ENCODE data around the gene FAM20C.
"Not testable (repeated sequence)": the region's sequence is repeated elsewhere in the genome, so short reads cannot be mapped to it uniquely, and the experiment has no call there.

Gene FAM20C

DNA sequence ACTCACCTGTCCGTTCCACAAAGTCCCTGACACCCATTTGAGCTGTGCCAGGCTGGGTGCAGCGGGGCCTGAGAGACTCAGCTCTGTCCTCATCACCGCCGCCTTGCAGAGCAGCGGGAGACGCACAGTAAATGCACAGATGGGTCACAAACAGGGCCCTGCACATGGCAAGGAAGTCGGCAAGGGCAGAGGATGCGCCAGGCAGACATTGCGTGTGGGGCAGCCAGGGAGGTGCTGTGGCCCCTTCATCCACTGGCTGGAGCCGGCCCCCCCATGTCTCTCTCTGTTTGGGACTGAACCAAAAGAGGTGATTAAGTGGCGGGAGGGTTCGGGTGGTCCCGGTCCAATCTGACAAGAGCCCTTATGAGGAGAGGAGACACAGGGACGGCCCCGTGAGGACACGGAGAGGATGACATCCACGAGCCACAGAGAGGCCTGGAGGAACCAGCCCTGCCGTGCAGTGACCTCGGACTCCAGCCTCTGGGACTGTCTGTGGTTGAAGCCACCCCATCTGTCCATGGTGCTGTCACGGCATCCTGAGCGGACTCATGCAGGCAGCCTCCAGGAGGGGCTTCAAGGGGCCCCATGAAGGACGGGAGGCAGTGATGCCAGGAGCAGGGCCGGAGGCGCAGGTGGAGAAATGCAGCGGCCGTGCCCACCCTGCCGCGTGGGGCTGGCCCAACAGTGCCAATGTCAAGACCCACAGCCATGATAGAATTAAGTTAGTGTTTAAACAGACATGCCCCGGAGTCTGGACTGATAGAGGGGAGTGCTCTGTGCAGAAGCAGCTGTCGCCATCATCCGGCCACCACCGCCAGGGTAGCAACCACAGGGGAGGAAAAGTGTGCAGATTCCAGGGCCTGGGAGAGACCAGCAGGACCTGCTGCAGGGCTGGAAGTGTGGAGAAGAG, 69.2 kb downstream of the FAM20C start:
- DNase-seq, result no peak

DNA sequence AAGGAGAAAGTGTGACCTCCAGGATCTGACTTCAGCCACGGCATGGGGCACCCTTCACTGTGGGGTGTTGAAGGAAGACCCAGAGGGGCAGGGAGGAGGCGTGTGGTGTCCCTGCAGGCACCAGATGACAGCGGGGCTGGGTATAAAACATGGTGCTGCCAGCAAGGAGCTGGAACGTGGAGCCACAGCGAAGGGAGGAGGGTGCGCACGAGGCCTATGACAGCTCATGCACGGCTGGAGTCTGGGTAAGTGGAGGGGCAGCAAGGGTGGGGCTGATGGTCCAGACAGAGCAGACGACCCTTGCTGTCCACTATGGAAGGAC, 69.8 kb downstream of the FAM20C start:
- DNase-seq, result no peak

DNA sequence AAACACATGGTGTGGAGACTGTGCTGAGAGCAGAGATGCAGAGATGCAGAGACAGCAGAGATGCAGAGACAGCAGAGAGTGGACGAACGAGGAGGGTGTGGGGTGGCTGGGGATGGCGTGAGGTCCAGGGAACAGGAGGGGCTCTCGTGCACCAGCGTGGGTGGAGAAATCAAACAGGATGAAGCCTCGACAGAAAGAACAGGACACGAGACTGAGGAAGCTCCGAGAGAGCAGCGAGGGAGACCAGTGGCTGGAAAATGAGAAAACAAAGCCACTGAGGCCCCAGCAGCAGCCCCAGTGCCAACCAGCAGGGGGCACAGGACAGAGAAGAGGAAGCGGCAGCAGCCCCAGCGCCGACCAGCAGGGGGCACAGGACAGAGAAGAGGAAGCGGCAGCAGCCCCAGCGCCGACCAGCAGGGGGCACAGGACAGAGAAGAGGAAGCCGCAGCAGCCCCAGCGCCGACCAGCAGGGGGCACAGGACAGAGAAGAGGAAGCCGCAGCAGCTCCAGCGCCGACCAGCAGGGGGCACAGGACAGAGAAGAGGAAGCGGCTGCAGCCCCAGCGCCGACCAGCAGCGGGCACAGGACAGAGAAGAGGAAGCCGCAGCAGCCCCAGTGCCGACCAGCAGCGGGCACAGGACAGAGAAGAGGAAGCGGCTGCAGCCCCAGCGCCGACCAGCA, 70.4 kb downstream of the FAM20C start:
- DNase-seq, result not testable (repeated sequence)

DNA sequence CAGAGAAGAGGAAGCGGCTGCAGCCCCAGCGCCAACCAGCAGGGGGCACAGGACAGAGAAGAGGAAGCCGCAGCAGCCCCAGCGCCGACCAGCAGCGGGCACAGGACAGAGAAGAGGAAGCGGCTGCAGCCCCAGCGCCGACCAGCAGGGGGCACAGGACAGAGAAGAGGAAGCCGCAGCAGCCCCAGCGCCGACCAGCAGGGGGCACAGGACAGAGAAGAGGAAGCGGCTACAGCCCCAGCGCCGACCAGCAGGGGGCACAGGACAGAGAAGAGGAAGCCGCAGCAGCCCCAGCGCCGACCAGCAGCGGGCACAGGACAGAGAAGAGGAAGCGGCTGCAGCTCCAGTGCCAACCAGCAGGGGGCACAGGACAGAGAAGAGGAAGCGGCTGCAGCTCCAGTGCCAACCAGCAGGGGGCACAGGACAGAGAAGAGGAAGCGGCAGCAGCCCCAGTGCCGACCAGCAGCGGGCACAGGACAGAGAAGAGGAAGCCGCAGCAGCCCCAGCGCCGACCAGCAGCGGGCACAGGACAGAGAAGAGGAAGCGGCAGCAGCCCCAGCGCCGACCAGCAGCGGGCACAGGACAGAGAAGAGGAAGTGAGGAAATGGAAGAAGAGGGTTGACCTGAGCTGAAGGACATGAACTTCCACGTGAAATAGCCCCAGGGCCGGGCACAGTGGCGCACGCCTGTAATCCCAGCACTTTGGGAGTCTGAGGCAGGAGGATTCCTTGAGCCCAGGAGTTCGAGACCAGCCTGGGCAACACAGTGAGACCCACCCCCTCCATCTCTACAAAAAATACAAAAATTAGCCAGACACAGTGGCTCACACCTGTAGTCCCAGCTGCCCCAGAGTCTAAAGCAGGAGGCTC, 71.3 kb downstream of the FAM20C start:
- DNase-seq, result not testable (repeated sequence)

DNA sequence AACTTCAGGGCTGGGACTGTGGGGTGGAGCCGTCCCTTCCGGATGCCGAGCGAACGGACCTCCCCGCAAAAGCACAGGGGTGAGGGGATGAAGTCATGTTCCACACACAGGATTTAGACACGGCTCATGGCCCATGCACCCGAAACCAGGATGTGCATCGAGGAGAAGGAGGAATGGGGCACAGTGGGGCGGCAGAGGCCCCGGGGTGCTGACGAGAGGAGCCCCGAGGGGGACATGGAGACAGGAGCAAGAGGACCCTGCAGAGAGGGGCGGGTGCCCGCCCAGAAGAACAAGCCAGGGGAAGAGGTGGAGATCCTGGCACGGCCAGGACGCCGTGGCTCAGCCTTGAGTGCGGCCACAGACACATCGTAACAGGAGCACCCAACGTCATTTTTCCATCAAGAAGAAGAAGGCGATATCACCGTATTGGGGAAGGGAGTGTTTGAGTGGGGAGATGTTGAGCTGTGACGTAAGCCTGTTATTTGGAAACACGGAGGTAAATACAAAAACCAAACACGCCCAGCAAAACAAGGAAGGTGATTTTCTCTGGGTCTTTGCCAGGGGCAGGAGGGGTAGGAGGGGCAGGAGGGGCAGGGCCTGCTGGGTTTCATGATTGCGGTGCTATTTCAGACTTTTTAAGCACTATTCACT, 72.3 kb downstream of the FAM20C start:
- no peak for DNase-seq

DNA sequence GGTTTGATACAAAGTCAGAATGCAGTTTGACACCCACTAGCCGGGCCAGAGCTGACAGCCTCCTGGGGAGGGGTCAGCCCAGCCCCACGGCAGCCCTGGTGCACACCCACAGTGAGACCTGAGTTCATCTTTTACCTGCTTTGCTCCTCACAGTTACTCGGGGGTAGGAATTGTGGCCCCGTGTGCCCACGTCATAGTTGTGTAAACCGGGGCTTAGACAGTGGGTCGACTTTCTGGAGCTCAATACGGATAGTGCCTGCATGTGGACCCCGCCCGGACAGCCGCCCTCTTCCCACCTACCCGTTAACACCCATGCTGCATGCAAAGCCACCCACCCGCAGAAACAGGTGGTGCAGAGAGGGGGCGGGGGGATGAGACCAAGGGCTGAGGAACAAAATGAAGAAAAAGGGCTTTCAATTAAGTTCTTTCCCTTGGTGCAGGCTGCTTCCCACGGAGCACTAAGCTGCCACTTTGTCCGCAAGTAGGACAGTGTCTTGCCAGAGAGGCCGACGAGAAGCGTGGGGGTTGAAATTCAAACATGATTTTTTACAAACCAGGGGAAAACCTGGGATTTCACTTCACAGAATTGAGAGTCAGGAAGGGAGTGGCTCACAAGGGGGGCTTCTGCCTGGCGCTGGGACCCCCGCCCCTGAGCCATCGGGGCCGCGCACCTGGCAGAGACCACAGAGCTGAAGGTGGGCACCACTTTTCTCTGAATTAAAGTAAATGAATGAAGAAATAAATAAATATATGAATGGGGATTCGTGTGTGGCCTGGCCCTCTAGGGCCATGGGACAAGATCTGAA, 73.0 kb downstream of the FAM20C start:
- no peak for DNase-seq

DNA sequence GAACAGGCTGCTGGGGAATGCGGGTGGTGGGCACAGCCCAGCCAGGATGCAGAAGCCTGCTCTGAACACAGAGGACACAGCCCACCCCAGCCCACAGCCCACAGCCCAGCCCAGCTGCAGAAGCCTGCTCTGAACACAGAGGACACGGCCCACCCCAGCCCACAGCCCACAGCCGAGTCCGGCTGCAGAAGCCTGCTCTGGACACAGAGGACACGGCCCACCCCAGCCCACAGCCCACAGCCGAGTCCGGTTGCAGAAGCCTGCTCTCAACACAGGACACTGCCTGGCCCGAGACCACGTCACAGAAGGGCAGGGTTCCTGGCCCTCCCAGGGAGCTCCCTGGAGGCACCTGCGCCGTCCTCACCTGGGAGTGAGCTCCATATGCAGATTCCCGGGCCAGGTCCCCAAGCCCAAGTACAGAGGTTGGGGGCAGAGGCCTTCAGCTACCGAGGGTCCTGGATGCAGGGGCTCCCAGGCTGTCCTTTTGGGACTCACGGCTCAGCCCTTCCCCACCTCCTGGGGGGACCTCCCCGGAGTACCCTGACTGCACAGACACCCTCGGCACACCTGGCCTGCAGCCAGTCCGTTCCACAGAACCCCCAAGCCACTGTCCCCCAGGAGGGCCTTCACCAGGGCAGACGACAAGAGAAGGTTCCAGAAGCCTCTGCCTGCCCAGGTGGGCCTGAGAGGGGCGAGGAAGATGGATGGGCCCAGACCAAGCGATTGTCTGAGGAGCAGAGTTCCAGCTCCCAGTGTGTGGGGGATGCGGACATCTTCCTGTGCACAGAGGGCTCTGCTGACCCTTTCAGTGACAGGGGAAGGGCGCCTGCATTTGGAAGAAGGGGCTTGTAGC, 73.9 kb downstream of the FAM20C start:
- no peak for DNase-seq

DNA sequence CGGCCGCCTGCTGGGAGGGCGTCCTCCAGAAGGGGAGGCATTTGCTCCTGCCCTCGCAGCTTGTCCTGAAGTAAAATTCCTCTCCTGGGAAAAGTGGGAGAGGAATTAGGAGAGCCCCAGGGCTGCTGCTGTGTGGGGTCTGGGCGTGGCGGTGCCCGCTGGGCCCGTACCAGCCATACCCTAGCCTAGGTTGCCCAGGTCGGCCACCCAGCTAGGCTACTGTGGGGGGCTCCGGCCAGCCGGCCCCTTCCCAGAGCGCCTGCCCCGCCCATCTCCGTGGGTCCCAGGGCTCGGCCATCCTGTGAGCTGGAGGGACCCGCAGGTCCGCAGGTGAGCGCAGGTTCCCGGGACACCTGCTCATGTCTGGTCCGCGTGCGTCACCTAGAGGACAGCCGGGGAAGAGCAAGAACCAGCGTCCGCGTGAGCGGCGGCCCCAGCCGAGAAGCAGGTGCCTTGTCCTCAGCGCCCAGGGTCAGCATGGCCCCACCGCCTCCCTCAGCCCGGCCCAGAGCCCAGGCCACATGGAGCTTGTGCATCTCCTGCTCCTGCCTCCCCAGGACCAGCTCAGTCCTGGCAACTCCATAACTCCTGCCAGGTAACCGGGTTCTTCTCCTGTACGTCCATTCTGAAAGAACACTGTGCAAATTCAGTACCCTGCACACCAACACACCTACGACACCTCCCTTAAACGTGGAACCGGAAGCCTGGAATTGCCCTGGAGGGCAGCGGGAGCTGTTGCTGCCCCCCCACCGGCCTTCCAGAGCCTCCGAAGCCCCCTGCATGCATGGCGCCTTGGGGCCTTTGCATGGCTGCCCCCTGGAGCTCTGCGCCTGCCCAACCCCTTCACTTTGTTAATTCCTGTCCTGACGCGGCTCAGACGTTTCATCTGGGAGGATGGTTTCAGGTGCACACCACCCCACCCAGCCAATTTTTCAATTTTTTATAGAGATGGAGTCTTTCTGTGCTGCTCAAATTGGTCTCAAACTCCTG, 74.8 kb downstream of the FAM20C start:
- no peak for DNase-seq

DNA sequence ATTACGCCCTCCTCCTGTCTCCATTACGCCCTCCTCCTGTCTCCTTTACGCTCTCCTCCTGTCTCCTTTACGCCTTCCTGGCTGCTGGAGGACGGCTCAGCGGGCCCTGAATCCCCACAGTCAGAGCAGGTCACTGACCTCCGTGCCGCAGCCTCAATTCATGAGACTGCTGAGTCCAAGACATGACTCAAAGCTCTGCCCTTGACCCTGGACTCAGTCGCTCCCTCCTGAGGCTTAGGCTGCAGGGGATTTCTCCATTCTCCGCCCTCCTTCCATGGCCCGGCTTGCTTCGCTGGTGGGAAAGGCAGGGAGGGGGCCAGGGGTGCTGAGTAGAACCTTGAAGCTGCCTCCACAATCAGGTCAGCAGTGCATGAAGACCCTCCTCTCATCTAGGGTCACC, 76.6 kb downstream of the FAM20C start:
- no peak for DNase-seq

DNA sequence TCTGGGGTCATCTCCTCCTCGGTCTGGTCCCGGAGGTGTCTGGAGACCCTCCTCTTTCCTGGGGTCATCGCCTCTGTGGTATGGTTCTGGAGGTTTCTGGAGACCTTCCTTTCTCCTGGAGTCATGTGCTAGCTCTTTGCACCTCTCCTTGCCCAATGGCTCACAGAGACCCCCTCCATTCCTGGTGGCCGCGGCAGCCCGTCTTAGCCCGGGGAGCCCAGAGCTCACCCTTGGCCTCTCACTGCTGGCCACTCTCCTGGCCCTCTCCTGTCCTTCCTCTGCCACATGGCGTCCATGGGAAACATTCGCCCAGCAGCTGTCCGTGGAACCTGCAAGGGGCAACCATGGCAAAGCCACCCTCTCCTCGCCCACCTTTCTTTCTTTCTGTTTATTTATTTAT, 77.3 kb downstream of the FAM20C start:
- no peak for DNase-seq

DNA sequence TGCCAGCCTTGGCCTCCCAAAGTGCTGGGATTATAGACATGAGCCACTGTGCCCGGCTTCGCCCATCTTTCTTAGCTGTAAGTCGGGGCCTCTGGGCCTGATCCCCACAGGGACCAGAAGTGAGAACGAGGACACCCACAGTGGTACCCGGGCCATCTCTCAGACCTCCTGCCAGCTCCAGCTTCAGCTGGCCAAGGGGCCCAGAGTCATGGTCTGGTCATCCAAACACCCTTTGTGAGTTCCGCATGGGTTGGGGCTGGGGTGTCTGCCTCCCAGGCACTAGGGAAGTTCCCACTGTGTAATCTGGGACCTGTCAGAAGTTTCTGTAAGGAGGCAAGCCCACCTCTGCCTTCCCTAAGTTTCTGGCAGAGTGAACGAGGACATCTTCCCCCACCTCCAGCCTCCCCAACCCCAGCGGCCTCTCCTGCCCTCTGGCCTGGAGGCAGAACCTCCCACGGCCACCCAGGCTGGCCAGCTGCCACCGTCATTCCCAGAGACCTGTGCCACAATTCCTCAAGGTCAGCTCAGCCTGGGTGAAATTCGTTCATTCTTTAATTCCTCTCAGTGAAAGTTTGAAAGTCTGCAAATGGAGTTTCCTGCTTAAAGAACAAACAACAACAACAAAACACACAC, 78.1 kb downstream of the FAM20C start:
- DNase-seq, result no peak

DNA sequence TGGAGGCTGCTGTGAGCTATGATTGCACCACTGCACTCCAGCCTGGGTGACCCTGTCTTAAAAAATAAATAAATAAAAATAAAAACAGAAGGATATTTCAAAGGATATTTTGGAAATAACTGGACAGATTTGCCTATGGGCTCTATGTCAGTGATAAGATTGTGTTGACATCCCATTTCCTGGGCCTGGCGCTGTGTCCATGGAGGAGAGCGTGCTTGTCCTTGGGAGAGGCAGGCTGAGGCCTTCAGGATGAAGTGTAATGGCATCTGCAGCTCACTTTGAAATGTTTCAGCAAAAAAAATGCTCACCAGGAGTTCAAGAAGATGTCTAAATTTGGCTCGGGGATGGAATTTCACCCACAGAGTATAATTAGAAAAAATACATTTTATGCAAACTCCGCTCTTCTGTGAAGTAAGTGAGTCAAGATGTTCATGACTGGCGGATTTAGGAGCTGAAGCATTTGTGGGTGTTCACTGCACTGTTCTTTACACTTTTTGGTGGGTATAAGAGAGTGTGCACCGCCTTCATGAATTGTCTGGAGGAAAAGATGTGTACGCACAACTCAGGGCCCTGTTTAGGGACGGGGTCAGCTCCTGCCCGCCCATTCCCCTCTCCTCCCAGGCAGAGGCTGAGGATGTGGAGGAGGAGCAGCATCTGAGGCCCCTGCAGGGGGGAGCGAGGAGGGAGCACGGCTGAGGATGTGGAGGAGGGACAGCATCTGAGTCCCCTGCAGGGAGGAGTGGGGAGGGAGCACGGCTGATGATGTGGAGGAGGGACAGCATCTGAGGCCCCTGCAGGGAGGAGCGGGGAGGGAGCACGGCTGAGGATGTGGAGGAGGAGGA, 79.1 kb downstream of the FAM20C start:
- no peak for DNase-seq

DNA sequence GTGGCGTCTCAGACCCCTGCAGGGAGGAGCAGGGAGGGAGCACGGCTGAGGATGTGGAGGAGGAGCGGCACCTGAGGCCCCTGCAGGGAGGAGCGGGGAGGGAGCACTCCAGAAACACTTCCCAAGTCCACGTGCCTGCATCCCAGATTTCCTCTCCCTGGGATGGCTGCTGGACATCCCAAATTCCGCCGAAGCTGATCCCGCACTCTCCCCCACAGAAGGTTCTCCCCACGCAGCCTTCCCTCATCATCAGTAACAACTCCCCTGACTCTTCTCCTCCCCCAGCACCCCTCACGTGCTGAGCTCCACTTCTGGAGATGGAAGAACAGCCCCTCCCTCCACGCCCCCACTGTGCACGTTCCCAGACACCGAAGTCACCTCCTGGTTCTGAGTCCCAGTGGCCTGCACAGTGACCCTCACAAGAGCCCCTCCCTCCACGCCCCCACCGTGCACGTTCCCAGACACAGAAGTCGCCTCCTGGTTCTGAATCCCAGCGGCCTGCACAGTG, 79.8 kb downstream of the FAM20C start:
- no peak for DNase-seq

DNA sequence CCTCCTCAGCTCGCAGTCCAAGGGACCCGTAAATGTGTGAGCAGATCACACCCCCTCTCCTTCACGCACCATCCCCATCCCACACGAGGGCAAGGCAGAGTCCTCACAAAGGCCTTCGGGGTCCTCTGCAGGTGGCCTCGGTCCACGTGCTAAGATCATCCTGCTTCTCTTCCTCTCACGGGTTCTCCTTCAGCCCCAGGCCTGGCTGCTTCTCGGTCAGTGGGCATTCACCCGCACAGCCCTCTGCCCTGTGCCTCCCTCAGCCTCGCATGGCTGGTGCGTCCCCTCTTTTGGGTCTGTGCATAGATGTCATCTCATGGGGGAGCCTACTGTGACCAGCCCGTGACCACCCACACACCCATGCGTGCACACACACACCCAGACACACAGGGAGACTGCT, 80.3 kb downstream of the FAM20C start:
- DNase-seq, result no peak

DNA sequence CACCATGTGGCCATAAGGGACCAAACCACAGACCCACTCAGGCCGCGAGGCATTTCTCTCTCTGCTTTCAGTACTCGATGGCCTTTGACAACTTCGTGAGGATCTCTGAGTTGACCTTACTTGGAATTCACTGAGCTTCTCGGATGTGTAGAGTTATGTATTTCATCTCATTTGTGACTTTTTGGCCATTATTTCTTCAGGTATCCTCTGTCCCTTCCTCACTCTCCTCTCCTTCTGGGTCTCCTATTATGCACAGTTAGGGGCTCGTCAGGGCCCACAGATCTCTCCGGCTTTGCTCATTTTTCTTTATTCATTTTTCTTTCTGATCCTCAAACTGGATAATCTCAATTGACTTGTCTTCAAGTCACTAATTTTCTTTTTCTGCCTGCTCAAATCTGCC, 81.0 kb downstream of the FAM20C start:
- DNase-seq, result no peak

DNA sequence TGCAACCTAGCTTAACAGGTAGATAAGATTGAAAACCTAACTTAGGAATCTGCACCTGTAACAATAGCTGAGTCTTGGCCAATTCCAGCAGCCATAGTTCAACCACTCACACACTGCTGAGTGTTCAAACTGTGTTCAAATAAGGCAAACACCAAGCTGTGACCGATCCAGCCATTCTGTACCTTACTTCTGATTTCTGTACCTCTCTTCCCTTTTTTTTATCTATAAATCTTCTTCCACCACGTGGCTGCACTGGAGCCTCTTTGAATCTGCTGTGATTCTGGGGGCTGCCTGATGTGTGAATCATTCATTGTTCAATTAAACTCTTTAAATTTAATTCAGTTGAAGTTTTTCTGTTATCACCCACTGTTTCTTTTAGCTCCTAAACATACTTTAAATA, 81.9 kb downstream of the FAM20C start:
- DNase-seq, result no peak

DNA sequence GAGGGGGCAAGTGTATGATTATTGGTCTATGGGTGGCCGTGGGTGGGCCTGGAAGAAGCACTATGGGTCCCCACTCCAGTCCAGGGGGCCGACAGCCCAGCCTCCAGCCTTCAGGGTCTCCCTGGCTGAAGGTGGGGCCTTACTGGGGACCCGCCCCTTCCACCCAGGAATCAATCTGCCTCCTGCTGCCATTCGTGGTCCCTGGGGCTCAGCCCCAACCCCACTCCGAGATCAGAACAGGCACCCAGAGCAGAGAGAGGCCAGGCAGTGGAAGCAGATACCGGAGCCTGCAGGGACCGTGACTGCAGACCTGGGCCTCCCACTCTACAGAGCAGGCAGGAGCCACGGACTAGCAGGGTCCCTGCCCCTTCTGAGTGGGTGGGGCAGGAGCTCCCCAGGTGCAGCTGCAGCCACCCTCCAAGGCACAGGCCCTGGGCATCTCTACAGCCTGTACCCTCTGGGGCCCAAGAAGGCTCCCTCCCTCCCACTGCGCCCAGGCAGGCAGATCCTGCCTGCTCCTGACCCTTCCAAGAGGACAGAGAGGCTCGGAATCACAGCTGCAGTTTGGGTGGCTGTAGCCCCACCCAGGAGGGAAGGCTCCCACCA, 84.0 kb downstream of the FAM20C start:
- no peak for DNase-seq

DNA sequence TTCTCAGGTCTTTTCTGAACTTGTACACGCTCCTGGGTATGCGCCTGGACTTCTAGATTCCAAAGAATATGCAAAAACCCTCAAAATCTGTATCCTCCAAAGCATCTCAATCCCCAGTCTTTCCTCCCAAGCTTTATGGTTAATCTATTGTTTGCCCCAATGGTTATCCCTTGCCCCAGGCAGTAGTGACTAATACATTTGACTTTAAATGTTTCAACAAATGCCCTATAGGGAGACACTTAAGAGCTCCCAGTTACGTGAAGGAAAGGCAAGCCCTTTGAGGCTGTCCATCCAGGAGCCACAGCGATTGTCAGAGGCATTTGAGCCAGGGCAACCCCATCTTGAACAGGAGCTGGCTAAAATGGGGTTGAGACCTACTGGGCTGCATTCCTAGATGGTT, 84.9 kb downstream of the FAM20C start:
- DNase-seq, result no peak
